Activated CD8-positive, alpha-beta memory T cell treated with anti-CD3 and anti-CD28 coated beads, Interleukin-2, amount 50 U/mL, for 1 hour (primary cell): ENCODE results near the gene JCHAIN.
"Not testable (repeated sequence)": the region's sequence is repeated elsewhere in the genome, so short reads cannot be mapped to it uniquely, and the experiment has no call there.

ENCODE experiments used
- DNase-seq: peaks from one replicate; pipeline ENCODE4 v3.0.0-alpha.2; 2020; ENCODE audit errors: extremely low read depth

Gene JCHAIN

DNA sequence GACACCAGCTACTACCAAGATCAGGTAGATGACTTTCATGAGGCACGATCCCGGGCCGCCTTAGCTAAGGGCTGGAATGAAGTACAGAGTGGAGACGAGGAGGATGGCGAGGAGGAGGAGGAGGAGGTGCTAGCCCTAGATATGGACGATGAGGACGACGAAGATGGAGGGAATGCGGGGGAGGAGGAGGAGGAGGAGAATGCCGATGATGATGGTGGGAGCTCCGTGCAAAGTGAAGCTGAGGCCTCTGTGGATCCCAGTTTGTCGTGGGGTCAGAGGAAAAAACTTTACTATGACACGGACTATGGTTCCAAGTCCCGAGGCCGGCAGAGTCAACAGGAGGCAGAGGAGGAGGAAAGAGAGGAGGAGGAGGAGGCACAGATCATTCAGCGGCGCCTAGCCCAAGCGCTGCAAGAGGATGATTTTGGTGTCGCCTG, 22.5 kb upstream of the JCHAIN start:
- no peak for DNase-seq

DNA sequence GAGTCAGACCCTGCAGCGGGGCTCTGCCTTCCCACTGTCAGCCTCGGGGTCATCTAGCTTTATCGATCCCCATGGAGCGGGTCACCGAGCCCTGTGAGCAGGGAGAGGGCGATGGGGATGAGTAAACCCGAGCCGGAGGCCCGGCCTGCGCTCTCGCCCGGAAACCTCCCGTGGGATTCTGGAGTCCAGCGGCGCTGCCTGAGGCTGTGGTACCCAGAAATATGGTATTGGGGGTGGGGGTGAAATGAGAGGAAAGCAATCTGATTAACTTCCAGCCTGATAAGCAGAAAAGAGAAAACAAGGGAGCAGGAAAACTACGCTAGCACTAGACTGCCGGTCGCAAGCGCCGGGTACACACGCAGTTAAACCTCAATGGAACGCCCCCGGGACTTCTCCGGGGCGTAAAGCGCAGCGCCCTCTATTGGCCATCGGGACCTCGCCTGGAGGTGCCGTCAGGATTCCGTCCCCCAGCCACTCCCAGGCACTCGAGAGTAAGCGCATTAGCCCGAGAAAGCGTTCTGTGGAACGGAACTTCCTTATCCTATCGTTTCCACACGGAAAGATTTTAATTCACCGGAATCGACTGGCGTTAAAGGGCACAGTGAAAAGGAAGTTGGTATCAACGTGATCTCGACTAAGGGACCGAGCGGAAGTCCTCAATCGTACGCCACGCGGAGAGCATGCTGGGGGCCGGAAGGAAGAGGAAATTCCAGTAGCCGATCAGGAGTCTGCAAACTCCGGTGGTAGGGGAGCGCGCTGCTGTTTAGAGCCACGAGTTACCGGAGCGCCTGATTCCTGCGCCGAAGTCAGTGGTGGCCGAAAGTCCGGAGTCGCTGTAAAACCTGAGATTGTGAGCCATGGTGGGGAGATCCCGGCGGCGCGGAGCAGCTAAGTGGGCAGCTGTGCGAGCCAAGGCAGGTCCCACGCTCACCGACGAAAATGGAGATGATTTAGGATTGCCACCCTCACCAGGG, 21.8 kb upstream of the JCHAIN start, which contains the start of gene UTP3:
TSS of gene UTP3 (plus strand) at position 712 of the 974 bp plus-strand sequence. CDS start at position 858, 146 bp downstream.
- DNase-seq, result peak; percentile 80

DNA sequence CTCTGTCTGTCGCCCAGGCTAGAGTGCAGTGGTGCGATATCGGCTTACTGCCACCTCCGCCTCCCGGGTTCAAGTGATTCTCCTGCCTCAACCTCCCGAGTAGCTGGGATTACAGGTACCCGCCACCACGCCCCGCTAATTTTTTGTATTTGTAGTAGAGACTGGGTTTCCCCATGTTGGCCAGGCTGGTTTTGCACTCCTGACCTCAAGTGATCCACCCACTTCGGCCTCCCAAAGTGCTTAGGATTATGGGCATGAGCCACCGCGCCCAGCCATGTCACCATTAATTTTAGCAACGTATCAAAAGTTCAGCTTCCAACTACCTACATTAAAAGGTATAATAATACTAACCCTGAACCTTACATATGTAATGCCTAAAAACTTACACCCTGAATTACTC, 21.1 kb upstream of the JCHAIN start:
- no peak for DNase-seq

DNA sequence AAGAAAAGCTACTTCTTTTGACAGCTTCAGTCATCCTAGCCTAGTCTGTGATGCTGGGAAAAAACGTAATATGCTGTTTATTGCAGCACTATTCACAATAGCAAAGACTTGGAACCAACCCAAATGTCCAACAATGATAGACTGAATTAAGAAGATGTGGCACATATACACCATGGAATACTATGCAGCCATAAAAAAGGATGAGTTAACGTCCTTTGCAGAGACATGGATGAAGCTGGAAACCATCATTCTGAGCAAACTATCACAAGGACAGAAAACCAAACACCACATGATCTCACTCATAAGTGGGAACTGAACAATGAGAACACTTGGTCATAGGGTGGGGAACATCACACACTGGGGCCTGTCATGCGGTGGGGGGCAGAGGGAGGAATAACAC, 15.8 kb upstream of the JCHAIN start:
- not testable (repeated sequence) for DNase-seq

GRCh38 chr4:70681704-70682103, 15.4 kb upstream of the JCHAIN start:
- DNase-seq, result no peak

DNA sequence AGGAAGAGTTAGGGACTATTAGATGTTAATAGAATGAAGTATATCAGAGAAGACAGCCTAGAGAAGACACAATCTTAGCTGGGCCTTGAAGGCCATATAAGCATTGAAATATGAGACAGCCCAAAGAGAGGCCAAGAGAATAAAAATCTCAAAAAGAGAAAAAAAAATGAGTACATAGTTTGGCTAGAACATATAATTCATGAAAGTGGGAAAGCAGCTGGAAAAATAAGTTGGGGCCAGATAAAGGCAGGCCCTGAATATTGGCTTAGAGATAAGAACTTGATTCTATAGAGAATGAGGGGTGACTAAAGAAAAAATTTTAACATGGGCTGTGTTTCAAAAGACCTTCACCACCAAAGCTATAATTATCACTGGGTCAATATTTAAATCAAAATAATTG, 14.6 kb upstream of the JCHAIN start:
- no peak for DNase-seq

DNA sequence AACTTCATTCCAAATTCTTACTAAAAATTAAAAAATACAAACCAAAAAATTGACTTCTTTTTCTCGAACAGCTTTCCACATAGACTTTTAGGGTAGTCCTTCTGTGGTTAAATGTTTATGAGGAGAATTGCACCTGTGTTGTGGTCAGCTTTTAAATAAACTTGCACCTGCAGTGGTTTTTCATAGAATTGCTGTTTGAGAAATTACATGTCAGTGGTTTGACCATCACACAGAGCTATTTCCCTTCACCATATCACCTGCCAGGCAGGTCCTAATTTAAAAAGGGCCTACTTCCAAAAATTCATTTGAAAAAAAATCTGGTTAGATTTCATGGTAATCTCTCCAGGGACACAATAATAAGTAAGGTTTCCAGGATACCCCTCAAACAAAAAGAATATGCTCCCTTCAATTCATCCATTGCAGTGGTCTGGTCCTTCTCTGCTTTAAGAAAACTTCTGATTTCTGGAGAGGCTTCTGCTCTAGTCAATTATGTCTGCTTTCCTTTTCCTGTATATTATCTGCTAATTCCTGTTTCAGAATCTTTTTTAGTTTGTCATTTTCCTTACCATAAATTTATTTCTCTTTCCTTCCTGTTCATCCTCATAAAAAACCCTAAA, 12.2 kb upstream of the JCHAIN start:
- no peak for DNase-seq

DNA sequence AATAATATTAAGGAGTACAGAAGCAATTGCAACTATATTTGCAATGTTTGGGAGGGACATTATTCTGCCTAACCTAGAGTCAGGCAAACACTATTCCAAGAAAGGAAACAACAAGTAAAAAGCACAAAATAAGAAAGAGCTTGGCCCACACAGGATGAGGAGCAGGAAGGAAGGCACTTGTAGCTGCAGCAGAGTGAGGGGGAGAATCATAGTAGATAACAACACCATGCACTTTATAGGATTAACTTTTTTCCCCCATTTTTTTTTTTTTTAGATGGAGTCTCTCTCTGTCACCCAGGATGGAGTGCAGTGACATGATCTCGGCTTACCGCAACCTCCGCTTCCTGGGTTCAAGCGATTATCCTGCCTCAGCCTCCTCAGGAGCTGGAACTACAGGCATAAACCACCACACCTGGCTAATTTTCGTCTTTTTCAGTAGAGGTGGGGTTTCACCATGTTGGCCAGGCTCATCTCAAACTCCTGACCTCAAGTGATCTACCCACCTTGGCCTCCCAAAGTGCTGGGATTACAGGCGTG, 10.3 kb upstream of the JCHAIN start:
- no peak for DNase-seq

DNA sequence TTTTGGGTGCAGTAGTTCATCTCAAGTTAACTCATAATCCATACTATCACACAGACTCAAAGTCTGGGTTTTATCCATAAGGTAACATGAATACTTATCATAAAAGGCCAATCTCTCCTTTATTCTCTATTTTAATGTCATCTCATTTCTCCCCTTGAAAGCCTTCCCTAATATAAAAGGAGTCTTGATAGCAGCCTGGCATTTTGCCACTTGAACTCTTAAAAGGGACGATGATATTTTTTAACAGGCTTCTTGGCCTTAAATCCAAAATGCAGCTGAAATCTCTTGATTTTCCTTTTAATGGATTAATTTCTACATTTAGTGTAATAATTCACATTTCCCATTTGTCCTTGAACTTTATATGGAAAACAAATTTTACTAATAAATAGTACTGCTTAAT, 8.4 kb upstream of the JCHAIN start:
- no peak for DNase-seq

DNA sequence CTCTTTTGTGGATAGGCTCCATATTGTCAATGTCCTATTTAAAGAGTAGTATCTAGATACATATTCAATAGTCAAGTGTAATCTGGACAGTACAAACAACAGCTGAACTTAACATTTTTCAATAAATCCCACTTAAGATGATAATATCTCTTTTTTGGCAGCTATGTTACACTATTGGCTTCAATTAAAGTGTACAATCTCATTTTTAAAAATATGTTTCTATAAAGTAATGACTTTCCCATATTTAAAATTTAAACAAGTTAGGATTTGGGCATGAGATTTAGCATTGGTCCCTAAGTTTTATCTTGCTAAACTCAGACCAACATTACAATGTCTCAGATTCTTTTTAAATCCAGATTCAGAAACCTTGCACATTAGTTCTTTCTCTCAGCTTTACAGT, 7.9 kb upstream of the JCHAIN start:
- DNase-seq, result no peak

DNA sequence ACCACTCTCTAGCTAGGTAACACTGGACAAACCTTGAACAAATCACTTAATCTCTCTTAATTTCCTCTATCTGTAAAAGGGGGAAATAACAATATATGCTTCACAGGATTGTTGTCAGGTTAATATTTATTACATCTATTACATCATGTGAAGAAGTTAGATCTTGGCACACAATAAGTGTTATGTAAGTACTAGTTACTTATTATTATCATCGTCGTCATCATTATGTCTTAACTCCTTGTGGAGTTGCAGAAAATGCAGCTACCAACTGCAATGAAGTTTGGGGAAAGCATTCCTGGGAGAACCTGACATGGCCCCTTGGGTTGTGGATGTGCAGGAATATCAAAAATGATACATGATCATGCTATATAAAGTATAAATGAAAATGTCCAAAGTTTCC, 4.8 kb upstream of the JCHAIN start:
- no peak for DNase-seq

- DNase-seq, result no peak
These were observed 4.2 kb upstream of the JCHAIN start for GRCh38 chr4:70670332-70671014.

- DNase-seq, result no peak
These were observed 1.6 kb upstream of the JCHAIN start for GRCh38 chr4:70667740-70668535.

DNA sequence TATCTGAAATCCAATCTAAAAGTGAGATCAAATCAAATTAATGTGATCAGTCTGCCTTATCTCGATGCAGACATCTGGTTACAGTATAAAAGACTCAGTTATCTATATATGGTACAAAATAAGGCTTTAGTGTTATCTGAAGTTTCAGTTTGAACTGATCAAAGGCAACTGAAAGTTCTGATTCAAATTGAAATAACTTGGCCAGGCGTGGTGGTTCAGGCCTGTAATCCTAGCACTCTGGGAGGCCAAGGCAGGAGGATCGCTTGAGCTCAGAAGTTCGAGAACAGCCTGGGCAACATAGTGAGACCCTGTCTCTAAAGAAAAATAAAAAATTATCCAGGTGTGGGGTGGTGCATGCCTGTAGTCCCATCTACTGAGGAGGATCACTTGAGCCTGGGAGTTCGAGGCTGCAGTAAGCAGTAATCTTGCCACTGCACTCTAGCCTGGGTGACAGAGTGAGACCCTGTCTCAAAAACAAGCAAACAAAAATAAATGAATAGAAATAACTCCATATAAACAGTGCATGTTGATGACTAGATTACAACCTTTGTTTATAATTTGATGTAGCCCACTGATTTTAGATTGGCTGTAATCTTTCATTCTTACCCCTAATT, 4.9 kb downstream of the JCHAIN start:
- DNase-seq, result not testable (repeated sequence)

DNA sequence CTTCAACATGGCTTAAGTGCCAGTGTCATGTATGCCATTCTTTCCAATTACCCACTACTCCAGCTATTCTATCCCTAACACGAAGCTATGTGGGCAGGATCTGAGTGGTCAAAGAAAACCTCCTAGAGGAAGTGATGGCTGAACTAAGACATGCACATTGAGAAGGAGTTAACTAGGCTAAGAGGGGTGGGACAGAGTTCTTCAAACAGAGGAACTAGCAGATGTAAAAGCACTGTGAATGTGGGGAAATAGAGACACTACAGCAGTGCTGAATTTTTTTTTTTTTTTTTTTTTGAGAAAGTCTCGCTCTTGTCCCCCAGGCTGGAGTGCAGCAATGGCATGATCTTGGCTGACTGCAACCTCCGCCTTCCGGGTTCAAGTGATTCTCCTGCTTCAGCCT, 6.2 kb downstream of the JCHAIN start:
- DNase-seq, result no peak

- no peak for DNase-seq
These were observed 7.9 kb downstream of the JCHAIN start for GRCh38 chr4:70658418-70658817.

DNA sequence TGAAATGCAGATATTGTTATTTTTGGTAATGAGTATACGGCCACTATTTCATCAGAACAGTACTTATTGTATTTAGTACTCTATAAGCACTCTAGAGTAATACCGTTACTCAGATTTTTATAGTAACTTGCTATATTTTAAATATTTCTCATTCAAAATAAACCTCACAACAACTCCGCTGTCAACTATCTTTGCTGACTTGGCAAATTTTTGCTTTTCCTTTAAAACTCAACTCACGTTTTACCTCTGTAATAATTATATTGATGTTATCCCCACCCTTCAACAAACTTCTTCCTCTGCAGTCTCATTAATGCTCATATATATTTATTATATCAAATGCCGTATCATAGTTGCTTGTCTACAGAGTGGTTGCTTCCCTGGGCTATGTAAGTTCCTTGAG, 9.0 kb downstream of the JCHAIN start:
- DNase-seq, result no peak

GRCh38 chr4:70654605-70655011, 11.7 kb downstream of the JCHAIN start:
- no peak for DNase-seq

DNA sequence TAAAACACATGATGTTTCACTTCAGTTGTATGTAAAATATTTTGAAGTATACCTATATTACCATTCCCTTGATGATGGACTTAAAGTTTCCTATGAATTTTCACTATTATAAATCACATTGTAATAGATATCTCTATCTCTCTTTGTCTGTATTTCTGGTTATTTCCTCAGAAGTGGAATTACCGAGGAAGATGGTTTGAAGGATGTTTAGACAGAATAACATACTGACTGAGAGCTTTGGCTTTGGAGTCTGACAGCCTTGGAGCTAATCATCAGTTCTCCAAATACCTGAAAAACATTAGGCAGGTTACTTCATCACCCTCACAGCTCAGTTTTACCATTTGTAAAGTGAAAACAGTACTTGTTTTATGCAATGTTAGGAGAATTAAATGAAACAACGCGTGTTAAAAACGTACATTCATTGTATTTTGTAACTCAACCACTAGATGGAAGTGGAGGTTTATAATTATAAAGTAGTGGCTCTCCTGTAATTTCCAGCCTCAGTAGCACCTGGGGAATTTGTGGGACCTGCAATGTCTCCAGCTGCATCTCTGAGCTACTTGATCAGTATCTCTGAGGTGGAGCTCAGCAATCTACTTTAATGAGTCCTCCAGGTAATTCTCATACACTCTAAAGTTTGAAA, 14.3 kb downstream of the JCHAIN start:
- no peak for DNase-seq

- not testable (repeated sequence) for DNase-seq
These were observed 15.6 kb downstream of the JCHAIN start for GRCh38 chr4:70650741-70651140.
